Epidermal melanocyte (primary cell): ENCODE measurements around the gene HK1.
"Not testable (repeated sequence)": the region's sequence is repeated elsewhere in the genome, so short reads cannot be mapped to it uniquely, and the experiment has no call there.

ENCODE experiments used
- DNase-seq: peaks from one replicate; pipeline ENCODE4 v3.0.0; 2011; ENCODE audit warnings: low spot score; ENCODE audit not compliant: insufficient read length

Gene HK1

GRCh38 chr10:69308304-69308703, 30.0 kb downstream of the HK1 start:
- not testable (repeated sequence) for DNase-seq

GRCh38 chr10:69311309-69311708, 33.0 kb downstream of the HK1 start:
- no peak for DNase-seq

GRCh38 chr10:69312528-69312927, 34.2 kb downstream of the HK1 start:
- DNase-seq = no peak

GRCh38 chr10:69315100-69315542, 36.8 kb downstream of the HK1 start:
- DNase-seq = no peak

- no peak for DNase-seq
Observed at GRCh38 chr10:69315610-69316312, 37.5 kb downstream of the HK1 start.

- DNase-seq = no peak
Observed at GRCh38 chr10:69316313-69317059, 38.2 kb downstream of the HK1 start.

- no peak for DNase-seq
Observed at GRCh38 chr10:69317175-69317604, 38.9 kb downstream of the HK1 start.

GRCh38 chr10:69317626-69318105, 39.4 kb downstream of the HK1 start:
- no peak for DNase-seq

GRCh38 chr10:69318106-69318866, 40.0 kb downstream of the HK1 start:
- DNase-seq = peak; percentile 89

GRCh38 chr10:69318867-69319727, 40.8 kb downstream of the HK1 start:
- DNase-seq = peak; percentile 61

GRCh38 chr10:69319841-69320316, 41.6 kb downstream of the HK1 start:
- no peak for DNase-seq

GRCh38 chr10:69320521-69320920, 42.2 kb downstream of the HK1 start:
- DNase-seq = no peak

- no peak for DNase-seq
Observed at GRCh38 chr10:69321039-69321715, 42.9 kb downstream of the HK1 start.

- DNase-seq = peak; percentile 61
Observed at GRCh38 chr10:69321865-69322264, 43.6 kb downstream of the HK1 start.

GRCh38 chr10:69322346-69322745, 44.0 kb downstream of the HK1 start:
- not testable (repeated sequence) for DNase-seq

GRCh38 chr10:69323622-69324021, 45.3 kb downstream of the HK1 start:
- DNase-seq = no peak

GRCh38 chr10:69324583-69324982, 46.3 kb downstream of the HK1 start:
- DNase-seq = no peak

- DNase-seq = not testable (repeated sequence)
Observed at GRCh38 chr10:69325637-69326523, 47.6 kb downstream of the HK1 start.

- no peak for DNase-seq
Observed at GRCh38 chr10:69326692-69327091, 48.4 kb downstream of the HK1 start.
